GM03348 (cell line): ENCODE results near the gene TBC1D3B.
"Not testable (repeated sequence)": the region's sequence is repeated elsewhere in the genome, so short reads cannot be mapped to it uniquely, and the experiment has no call there.

ENCODE experiments used
- DNase-seq: peaks from one replicate; pipeline ENCODE4 v3.0.0; 2012; ENCODE audit warnings: low spot score

The TBC1D3B gene

DNA sequence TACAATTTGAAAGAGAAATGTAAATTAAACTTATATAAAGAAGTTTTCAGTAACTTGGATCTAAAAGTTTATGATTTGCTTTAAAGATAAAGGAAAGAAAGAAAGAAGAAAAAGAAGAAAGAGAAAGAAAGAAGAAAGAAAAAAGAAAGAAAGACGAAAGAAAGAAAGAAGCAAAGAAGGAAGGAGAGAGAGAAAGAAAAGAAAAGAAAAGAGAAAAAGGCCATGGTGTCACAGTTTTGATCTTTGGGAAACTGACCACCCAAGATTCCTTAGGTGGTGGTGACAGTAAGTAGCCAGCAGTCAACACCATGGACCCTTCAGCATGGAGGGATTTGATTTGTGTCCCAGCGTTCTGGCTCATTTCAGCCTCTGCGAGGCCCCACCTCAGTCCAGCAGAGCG, 24.7 kb upstream of the TBC1D3B start:
- DNase-seq: not testable (repeated sequence)

GRCh38 chr17:36198831-36199465, 22.5 kb upstream of the TBC1D3B start:
- no peak for DNase-seq

DNA sequence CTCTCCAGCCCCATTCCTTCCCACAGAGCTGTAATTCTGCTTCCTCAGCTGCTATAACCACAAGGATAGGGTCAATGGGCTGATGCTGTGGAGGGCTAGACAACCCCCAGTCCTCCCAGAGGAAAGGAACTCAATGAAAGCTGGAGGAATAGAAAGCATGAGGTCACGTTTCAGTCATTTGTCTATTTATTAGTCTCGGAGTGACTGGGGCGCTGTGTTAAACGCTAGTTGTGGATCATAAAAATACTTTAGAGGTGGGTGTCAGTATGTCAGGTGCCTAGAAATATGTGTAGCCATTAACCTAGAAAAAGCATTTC, 20.9 kb upstream of the TBC1D3B start:
- no peak for DNase-seq

DNA sequence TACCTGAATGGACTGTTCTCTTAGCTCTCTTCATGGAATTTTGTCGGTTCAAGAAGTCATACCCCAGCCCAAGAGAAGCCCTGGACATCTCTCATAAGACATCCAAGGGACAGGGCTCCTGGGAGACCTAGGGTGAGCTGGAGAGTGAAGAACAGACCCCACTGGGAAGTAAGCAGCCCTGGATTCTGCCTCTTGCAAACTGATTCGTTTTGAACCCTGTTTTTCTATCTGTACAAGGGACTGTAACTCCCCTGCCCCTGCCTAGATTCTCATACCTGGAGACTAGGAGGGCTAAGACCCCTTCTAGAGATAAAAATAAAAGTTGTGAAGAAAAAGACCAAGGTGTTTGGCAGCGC, 19.7 kb upstream of the TBC1D3B start:
- DNase-seq: no peak

GRCh38 chr17:36195434-36196130, 19.1 kb upstream of the TBC1D3B start:
- no peak for DNase-seq

GRCh38 chr17:36194832-36195433, 18.5 kb upstream of the TBC1D3B start:
- DNase-seq: not testable (repeated sequence)

- not testable (repeated sequence) for DNase-seq
These were observed 17.9 kb upstream of the TBC1D3B start for GRCh38 chr17:36194147-36194831.

- DNase-seq: no peak
These were observed 16.9 kb upstream of the TBC1D3B start for GRCh38 chr17:36193216-36193775.

- not testable (repeated sequence) for DNase-seq
These were observed 14.3 kb upstream of the TBC1D3B start for GRCh38 chr17:36190549-36191330.

DNA sequence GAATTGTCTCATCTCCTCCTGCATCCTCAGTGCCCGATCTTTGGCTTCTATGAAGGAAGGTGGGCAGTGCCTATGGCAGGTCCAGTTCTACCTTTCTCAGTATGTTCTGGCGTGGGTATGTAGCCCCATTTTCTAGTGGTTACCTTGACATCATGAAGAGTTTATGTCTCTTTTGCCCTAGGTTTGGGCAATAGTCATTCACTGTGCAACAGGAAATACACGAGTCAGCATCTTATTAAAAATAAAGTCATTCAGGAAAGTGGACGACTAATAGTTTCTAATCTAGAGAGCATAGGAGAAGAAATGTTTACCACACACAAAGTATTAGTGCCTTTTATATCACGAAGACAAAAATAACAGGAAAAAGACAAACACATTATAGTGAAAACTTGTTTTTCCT, 13.6 kb upstream of the TBC1D3B start:
- not testable (repeated sequence) for DNase-seq

DNA sequence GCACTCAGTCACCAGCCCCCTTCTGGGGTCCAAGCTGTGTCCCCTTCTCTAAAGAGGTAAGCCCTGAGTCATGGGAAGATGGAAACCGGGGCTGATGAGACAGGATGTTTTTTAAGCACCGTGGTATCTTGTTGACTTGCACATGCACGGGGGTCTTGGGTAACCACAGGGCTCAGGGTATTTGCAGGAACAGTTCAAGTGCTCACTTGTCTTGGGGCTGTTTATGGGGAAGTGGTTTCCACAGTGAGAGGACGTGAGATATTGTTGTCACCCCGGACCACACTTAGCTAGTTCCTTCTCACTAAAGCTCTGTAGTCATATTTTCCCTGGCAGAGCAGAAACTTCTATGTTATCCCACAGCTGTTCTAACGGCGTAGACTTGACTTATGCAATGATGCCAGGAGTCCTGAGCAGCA, 12.5 kb upstream of the TBC1D3B start:
- DNase-seq: no peak

- DNase-seq: not testable (repeated sequence)
These were observed 11.7 kb upstream of the TBC1D3B start for GRCh38 chr17:36187943-36188665.

GRCh38 chr17:36186810-36187763, 10.7 kb upstream of the TBC1D3B start:
- not testable (repeated sequence) for DNase-seq

GRCh38 chr17:36185416-36185815, 9.0 kb upstream of the TBC1D3B start:
- DNase-seq: no peak

DNA sequence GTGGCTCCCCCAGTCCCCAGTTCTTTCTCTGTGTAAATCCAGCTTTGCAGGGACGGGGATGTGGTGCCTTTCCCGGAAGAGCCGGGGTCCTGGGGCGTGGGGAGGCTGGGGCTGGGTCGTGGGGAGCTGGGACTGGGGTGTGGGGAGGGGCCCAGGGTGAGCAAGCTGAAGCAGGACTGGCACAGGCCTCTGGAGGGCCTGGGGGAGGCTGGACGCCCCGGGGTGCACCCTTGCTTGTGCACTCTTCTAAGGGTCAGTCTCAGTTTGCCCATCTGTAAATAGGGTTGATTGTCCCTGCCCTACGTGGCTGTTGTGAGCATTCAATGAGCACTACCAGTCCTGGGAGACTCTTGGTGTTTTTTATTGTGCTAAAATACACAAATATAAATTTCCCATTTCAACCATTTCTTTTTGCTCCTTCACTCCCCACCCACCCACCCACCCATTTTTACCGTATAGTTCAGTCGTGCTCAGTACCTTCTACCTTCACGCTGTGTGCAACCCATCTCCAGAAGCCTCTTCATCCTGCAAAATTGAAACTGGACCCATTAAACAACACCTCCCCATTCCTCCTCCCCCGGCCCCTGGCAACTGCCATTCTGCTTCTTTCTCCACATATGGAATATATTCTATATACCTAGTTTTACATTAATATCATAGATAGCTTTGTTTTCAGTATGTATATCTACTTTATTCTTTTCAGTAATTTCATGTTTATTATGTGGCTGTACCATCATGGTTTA, 7.8 kb upstream of the TBC1D3B start:
- DNase-seq: no peak

DNA sequence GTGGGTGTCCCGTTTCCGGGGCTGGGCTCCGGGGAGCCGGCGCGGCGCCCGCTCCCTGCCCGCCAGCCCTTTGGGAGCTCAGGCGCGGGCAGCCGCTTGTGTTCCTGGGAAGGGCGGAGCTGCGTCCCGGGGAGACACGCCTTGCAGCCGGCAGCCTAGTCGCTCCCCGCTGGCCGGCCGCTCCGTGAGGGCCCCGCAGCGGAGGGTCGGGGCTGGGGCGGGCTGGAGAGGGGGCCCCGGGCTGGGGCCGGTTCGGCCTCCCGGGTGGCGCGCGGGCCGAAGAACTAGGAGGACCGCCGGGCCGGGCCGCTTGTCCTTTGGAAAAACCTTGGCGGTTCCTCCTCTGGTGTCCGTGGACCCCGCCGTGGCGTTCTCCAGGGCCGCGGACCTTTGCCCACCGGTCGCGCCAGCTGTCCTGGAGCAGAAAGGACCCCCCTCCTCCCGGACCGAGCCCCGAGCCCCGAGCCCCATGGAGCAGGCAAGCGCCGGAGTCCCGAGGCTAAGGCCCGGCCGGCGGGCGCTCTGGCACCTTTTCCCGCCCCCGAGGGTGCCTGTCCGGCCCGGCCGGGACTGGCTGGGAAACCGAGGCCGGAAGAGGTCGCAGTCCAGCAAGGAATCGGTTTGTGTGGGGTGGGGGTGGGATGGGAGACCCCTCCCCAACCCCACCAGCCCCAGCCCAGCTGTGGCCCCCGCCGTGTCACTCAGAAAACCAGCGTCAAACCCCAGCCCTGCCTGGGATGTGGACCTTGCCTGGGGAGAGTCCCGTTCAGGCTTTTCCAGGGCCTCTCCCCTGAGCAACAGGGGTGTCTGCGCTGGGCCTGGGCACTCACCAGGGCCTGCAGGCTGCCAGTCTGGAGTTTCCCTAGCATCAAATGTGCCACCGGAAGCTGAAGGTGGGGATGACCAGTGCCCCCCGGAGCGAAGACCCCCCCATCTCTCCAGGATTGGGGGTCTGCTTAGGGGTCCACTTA, 6.8 kb upstream of the TBC1D3B start:
- peak; percentile 74 for DNase-seq

- peak; percentile 4 for DNase-seq
These were observed 6.0 kb upstream of the TBC1D3B start for GRCh38 chr17:36182176-36183000.
